Measurements from ENCODE around the gene CFAP299.

Gene CFAP299

GRCh38 chr4:80498725-80499124, 163.2 kb downstream of the CFAP299 start:
- Mint-ChIP-seq H3K4me1 (ENCODE audit: low read depth) (peaks cover 19% of the 10 kb centered on the region), H3K9me3 (peaks cover 32% of the 10 kb centered on the region), H3K27ac (no peak overlapping the region), H3K4me3 (no peak overlapping the region), H3K27me3 (ENCODE audit: low read depth) (no peaks in the 10 kb centered on the region), H3K36me3 (ENCODE audit: low read depth) (peaks cover 7% of the 10 kb centered on the region)
- DNase-seq (ENCODE audit: low spot score): no peak

DNA sequence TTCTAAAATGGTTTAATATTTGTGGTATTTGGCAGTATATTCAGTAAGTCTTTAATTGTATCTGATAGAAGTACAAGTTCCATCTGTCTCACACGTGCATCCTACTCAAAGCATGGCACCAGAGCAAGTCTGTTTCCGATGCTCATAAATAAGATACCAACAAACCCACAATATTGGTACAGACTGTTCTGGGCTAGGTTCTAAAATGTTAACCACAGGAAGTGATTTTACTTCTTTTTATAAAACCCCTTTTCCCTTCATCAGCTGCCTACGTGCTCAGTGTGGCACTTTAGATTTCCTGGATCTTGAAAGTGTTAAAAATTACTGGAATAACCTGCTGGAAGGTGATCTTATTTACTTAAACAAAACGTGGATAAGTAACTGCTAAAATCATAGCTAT, 165.1 kb downstream of the CFAP299 start:
- DNase-seq (ENCODE audit: low spot score): no peak
- no peak overlapping the region for H3K27ac Mint-ChIP-seq
- H3K4me3 Mint-ChIP-seq: no peak overlapping the region
- H3K36me3 Mint-ChIP-seq (ENCODE audit: low read depth): peaks cover 1% of the 10 kb centered on the region
- H3K9me3 Mint-ChIP-seq: peaks cover 25% of the 10 kb centered on the region
- peaks cover 13% of the 10 kb centered on the region for H3K4me1 Mint-ChIP-seq (ENCODE audit: low read depth)
- peaks cover 5% of the 10 kb centered on the region for H3K27me3 Mint-ChIP-seq (ENCODE audit: low read depth)

DNA sequence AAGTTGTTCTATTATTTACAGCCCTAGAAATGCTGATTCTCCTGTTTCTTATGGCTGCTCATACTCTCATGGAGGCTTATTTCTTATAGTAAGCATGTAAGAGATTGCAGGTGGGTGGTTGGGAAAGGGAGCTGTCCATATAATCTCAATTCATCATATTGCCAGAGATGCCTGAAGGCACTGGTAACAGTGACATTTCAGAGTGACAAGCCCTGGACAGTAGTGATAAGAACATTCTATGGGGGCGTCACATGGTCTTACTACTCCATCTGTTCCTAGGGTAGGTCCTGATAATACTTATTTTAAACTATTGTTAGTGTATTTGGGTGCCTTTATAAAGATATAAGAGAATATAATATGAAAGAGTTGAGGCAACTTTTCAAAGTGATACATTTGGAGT, 171.5 kb downstream of the CFAP299 start:
- H3K4me3 Mint-ChIP-seq: no peak overlapping the region
- DNase-seq (ENCODE audit: low spot score): no peak
- H3K36me3 Mint-ChIP-seq (ENCODE audit: low read depth): no peaks in the 10 kb centered on the region

DNA sequence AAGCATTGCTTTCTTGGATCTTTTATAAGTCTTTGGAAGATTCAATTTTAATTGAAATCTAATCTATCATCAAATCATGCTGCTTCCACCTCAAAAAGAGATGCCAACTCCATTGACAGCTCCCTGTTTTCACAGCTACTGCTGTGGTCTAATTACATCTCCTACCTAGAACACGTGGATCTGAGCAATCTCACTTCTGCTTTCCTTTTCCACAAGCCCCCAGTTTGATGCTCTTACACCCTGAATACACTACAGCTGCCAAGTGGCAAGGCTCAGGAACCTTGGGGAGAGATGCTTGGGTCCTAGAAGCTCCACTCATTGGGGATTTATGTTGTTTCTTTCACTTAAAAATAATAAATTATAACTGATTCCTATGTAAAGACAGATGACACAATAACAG, 172.0 kb downstream of the CFAP299 start:
- no peaks in the 10 kb centered on the region for H3K36me3 Mint-ChIP-seq (ENCODE audit: low read depth)
- no peak for DNase-seq (ENCODE audit: low spot score)
- H3K4me3 Mint-ChIP-seq: no peak overlapping the region
- peaks cover 5% of the 10 kb centered on the region for H3K27me3 Mint-ChIP-seq (ENCODE audit: low read depth)
- H3K27ac Mint-ChIP-seq: no peak overlapping the region
- peaks cover 6% of the 10 kb centered on the region for H3K4me1 Mint-ChIP-seq (ENCODE audit: low read depth)
- no peaks in the 10 kb centered on the region for H3K9me3 Mint-ChIP-seq

More for the DNA sequence above, 171.5 kb downstream of the CFAP299 start:
- H3K9me3 Mint-ChIP-seq: no peaks in the 10 kb centered on the region
- H3K27me3 Mint-ChIP-seq (ENCODE audit: low read depth): peaks cover 5% of the 10 kb centered on the region
- no peak overlapping the region for H3K27ac Mint-ChIP-seq
- H3K4me1 Mint-ChIP-seq (ENCODE audit: low read depth): peaks cover 6% of the 10 kb centered on the region

DNA sequence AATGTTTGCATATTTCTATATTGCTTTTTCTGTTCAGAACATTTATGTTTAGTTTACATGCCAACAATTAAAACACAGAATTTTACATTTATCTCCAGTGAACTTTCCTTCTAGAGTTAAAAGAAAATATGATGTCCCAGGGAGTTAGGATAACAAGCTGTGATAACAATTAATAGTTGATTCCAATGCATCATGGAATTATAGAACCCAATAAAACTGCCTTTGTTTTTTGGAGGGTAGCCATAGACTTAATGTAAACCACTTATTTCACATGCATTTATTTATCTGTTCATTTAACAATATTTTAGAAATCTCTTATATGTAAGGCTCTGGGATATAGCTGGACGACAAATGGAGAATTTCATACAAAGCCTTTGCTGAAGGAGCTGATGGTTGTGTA, 180.0 kb downstream of the CFAP299 start:
- H3K36me3 Mint-ChIP-seq (ENCODE audit: low read depth): no peaks in the 10 kb centered on the region
- H3K27ac Mint-ChIP-seq: no peak overlapping the region
- no peak overlapping the region for H3K4me3 Mint-ChIP-seq
- peaks cover 5% of the 10 kb centered on the region for H3K27me3 Mint-ChIP-seq (ENCODE audit: low read depth)
- no peak for DNase-seq (ENCODE audit: low spot score)
- no peaks in the 10 kb centered on the region for H3K4me1 Mint-ChIP-seq (ENCODE audit: low read depth)
- no peaks in the 10 kb centered on the region for H3K9me3 Mint-ChIP-seq

DNA sequence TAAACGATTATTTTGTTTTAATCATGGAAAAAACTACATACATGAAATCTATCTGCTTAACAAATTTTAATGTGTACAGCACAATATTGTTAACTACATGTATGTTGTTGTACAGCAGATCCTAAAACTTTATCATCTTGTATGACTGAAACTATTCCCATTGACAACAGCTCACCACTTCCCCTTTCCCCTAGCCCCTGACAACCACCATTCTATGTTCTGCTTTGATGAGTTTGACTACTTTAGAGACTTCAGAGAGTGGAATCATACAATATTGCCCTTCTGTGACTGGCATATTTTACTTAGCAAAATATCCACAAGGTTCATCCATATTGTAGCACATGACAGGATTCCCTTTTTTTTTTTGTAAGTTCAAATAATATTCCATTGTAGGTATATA, 185.9 kb downstream of the CFAP299 start:
- Mint-ChIP-seq H3K27me3 (ENCODE audit: low read depth) (no peaks in the 10 kb centered on the region), H3K36me3 (ENCODE audit: low read depth) (no peaks in the 10 kb centered on the region), H3K27ac (no peak overlapping the region), H3K9me3 (no peaks in the 10 kb centered on the region), H3K4me1 (ENCODE audit: low read depth) (no peaks in the 10 kb centered on the region), H3K4me3 (no peak overlapping the region)
- DNase-seq (ENCODE audit: low spot score): no peak

- Mint-ChIP-seq H3K9me3 (no peaks in the 10 kb centered on the region), H3K4me1 (ENCODE audit: low read depth) (no peaks in the 10 kb centered on the region), H3K36me3 (ENCODE audit: low read depth) (no peaks in the 10 kb centered on the region), H3K27ac (no peak overlapping the region), H3K27me3 (ENCODE audit: low read depth) (peaks cover 15% of the 10 kb centered on the region), H3K4me3 (no peak overlapping the region)
- no peak for DNase-seq (ENCODE audit: low spot score)
These were observed 191.2 kb downstream of the CFAP299 start for GRCh38 chr4:80526697-80527096.

GRCh38 chr4:80529026-80529425, 193.5 kb downstream of the CFAP299 start:
- H3K27ac Mint-ChIP-seq: no peak overlapping the region
- no peak for DNase-seq (ENCODE audit: low spot score)
- H3K36me3 Mint-ChIP-seq (ENCODE audit: low read depth): no peaks in the 10 kb centered on the region
- H3K9me3 Mint-ChIP-seq: no peaks in the 10 kb centered on the region
- H3K4me1 Mint-ChIP-seq (ENCODE audit: low read depth): no peaks in the 10 kb centered on the region
- H3K4me3 Mint-ChIP-seq: no peak overlapping the region
- H3K27me3 Mint-ChIP-seq (ENCODE audit: low read depth): peaks cover 15% of the 10 kb centered on the region

- H3K27ac Mint-ChIP-seq: no peak overlapping the region
- H3K4me1 Mint-ChIP-seq (ENCODE audit: low read depth): no peaks in the 10 kb centered on the region
- H3K36me3 Mint-ChIP-seq (ENCODE audit: low read depth): no peaks in the 10 kb centered on the region
- DNase-seq (ENCODE audit: low spot score): no peak
- peaks cover 19% of the 10 kb centered on the region for H3K27me3 Mint-ChIP-seq (ENCODE audit: low read depth)
- H3K4me3 Mint-ChIP-seq: no peak overlapping the region
- no peaks in the 10 kb centered on the region for H3K9me3 Mint-ChIP-seq
These were observed 197.3 kb downstream of the CFAP299 start for GRCh38 chr4:80532674-80533333.

GRCh38 chr4:80535551-80535950, 200.0 kb downstream of the CFAP299 start:
- Mint-ChIP-seq H3K9me3 (no peaks in the 10 kb centered on the region), H3K27ac (no peak overlapping the region), H3K4me1 (ENCODE audit: low read depth) (peaks cover 5% of the 10 kb centered on the region), H3K4me3 (no peak overlapping the region), H3K36me3 (ENCODE audit: low read depth) (no peaks in the 10 kb centered on the region), H3K27me3 (ENCODE audit: low read depth) (peaks cover 10% of the 10 kb centered on the region)
- no peak for DNase-seq (ENCODE audit: low spot score)

DNA sequence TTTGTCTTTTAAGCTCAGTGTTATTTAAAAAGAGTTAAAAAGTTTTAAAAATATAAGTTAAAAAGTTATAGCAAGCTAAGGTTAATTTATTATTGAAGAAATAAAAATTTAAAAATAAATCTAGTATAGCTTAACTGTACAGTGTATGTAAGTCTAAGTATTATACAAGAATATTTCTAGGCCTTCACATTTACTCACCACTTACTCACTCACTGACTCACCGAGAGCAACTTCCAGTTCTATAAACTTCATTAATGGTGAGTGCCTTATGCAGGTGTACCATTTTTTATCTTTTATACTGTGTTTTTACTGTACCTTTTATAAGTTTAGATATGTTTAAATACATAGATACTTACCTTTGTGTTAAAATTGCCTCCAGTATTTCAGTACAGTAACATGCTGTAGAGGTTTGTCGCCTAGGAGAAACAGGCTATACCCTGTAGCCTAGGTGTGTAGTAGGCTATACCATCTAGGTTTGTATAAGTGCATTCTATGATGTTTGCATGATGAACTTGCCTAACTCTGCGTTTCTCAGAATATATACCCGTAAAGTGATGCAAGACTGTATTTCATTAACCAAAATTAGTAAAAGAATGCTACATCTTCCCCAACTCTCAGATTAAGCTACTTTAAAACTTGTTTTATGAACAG, 202.9 kb downstream of the CFAP299 start:
- no peak for DNase-seq (ENCODE audit: low spot score)
- H3K4me1 Mint-ChIP-seq (ENCODE audit: low read depth): peaks cover 11% of the 10 kb centered on the region
- H3K9me3 Mint-ChIP-seq: no peaks in the 10 kb centered on the region
- H3K27ac Mint-ChIP-seq: no peak overlapping the region
- no peaks in the 10 kb centered on the region for H3K36me3 Mint-ChIP-seq (ENCODE audit: low read depth)
- H3K4me3 Mint-ChIP-seq: no peak overlapping the region
- H3K27me3 Mint-ChIP-seq (ENCODE audit: low read depth): peaks cover 20% of the 10 kb centered on the region

DNA sequence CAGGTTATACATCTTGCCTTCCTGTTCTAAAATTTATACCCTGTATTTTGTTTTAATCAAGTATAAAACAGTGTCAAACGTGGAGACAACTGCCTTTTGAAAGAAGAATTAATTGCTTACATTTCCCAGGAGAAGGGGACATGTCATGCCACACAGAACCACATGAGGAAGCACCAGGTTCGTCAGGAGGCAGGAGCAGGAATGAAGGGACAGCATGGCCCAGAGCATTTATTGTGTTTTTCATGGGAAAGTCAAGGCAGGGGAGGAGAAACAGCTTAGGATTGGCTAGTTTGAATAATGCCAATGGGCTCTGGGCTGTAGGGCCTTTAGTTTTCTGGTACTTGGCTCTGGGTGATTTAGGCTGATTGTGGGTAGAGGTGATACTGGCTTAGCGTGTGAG, 203.7 kb downstream of the CFAP299 start:
- peaks cover 11% of the 10 kb centered on the region for H3K4me1 Mint-ChIP-seq (ENCODE audit: low read depth)
- H3K27me3 Mint-ChIP-seq (ENCODE audit: low read depth): peaks cover 27% of the 10 kb centered on the region
- no peak for DNase-seq (ENCODE audit: low spot score)
- no peak overlapping the region for H3K27ac Mint-ChIP-seq
- no peaks in the 10 kb centered on the region for H3K36me3 Mint-ChIP-seq (ENCODE audit: low read depth)
- H3K4me3 Mint-ChIP-seq: no peak overlapping the region
- H3K9me3 Mint-ChIP-seq: no peaks in the 10 kb centered on the region

- Mint-ChIP-seq H3K27me3 (ENCODE audit: low read depth) (peaks cover 35% of the 10 kb centered on the region), H3K9me3 (no peaks in the 10 kb centered on the region), H3K36me3 (ENCODE audit: low read depth) (no peaks in the 10 kb centered on the region), H3K4me3 (no peak overlapping the region), H3K4me1 (ENCODE audit: low read depth) (peaks cover 11% of the 10 kb centered on the region), H3K27ac (no peak overlapping the region)
- DNase-seq (ENCODE audit: low spot score): no peak
These were observed 204.8 kb downstream of the CFAP299 start for GRCh38 chr4:80540349-80540748.

DNA sequence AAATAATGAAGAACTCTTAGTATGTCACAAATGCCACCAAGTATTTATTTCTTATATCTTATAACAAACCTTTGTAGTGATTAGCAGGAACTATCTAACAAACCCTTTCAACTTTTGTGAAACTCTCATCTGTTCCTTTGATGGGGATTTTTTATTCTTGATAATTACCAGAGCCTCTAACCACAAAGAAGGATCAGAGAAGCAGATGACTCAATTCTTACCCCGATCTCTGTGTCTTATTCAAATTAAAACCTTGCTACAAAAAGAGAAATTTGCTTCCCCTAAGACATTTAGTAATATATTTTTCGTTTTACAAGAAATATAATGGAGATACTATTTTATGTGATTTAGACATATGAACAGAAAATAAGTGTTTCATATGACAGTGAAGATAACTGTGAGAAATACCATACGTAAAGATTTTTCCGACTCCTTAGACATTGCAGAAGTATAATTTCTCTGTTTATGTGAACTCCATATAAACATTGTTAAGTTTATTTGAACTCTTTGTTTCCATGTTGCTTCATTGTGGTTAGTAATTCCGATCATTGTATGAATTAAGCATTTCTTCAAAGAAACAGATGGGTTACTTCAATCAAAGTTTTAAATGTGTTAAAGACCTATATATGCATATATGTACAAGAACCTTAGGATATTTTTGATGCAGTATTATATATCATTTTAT, 205.4 kb downstream of the CFAP299 start:
- peaks cover 11% of the 10 kb centered on the region for H3K4me1 Mint-ChIP-seq (ENCODE audit: low read depth)
- H3K27me3 Mint-ChIP-seq (ENCODE audit: low read depth): peaks cover 41% of the 10 kb centered on the region
- H3K9me3 Mint-ChIP-seq: no peaks in the 10 kb centered on the region
- H3K4me3 Mint-ChIP-seq: no peak overlapping the region
- no peak for DNase-seq (ENCODE audit: low spot score)
- H3K36me3 Mint-ChIP-seq (ENCODE audit: low read depth): no peaks in the 10 kb centered on the region
- no peak overlapping the region for H3K27ac Mint-ChIP-seq

All from T-helper 2 cell treated with Interferon-gamma antibody and Interleukin-4, amounts not matched to agents 5 μg/mL and 100 μg/mL, for 36 hours (primary cell).